GM08714 (cell line): Measurements from ENCODE around the gene STARD4.

Source experiments
- H3K4me3 ChIP-seq: fragments of 200-500 bp; sonication (Bioruptor generic); 2 replicates; pipeline ENCODE4 v1.5.1; 2014; ENCODE audit warnings: mild to moderate bottlenecking, low read length, inconsistent platforms
- ZNF274 ChIP-seq: IDR thresholded peaks from 2 replicates; pipeline ENCODE4 v1.6.1; 2012; ENCODE audit warnings: mild to moderate bottlenecking, low read depth, low read length

The STARD4 gene

DNA sequence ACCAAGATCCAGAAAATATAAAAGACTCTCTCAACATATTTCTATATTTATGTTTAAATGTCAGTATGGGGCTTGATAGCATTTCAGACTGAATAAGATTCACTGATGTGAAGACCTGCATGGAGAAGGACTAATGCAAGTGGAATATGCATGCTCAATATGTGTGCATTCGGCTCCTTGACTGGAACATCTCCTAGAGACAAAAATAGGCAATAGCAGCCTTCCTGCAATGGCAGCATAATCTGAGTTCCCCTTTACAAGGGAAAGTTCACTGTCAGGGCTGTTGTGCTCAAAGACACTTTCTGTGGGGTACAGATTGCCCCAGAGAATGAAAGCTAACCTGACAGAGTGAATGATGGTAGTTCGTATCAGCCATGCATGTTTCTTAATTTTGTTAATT is 42.4 kb downstream of the STARD4 start:
- H3K4me3 ChIP-seq: no peak overlapping the region
- TF ChIP-seq ZNF274: no peak

DNA sequence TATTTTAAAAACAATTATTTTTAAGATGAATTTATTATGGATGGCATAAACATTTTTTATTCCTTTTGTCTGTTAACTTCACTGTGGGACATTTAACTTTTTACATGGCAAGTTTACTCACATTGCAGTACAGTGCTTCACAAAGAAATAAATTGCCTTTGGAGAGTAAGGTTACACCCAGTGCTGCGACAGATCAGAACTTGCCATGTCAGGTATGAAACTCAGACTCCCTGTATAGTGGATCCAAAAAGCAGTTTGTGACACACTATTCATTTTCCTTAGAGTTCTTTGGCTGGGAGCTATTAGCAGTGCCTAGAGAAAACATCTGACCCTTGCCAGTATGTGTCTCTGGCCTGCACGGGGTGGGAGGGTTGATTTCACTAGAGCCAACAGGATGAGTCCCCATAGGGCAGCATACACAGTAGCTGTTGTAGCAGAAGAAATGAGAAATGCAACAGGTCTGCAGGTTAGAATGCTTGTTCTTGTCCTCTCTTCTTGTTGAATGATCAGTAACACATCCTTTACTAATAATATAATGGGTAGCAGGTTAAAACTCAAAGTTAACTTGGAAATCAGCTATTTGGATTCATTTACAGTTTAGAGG is 42.9 kb downstream of the STARD4 start:
- no peak overlapping the region for H3K4me3 ChIP-seq
- no peak for TF ChIP-seq ZNF274

DNA sequence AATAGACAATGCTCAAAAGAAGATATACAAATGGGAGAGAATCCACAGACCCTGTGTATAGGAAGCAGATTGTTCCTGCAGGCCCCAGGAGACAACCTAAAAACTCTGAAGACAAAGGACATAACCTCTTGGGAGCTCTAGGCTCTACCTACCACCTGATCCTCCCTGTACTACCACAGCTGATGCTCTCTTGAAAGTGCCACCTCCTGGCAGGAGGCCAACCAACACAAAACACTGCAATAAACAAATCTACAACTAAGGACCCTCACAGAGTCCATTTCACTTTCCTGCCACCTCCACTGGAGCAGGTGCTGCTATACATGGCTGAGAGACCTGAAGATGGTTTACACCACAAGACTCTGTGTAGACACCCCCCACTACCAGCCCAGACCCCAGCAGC is 49.0 kb downstream of the STARD4 start:
- no peak overlapping the region for H3K4me3 ChIP-seq
- no peak for TF ChIP-seq ZNF274

DNA sequence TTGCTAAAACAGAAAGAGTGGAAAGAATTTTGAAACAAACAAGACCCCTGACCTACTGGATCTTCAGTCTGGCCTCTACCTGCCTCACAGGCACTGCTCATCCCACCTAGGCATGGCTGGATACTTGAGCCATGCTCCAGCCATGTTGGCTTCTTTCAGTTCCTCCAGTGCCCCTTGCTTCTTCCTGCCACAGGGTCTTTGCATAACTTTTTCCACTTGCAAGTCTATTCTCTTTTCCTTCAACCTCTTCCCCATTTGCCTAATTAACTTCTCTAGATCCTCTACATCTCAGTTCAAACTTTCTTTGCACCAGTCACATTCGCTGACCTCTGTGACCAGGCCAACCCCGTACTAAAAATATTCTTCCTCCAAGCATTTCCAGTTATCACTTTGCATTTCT is 50.4 kb downstream of the STARD4 start:
- no peak overlapping the region for H3K4me3 ChIP-seq
- TF ChIP-seq ZNF274: no peak

DNA sequence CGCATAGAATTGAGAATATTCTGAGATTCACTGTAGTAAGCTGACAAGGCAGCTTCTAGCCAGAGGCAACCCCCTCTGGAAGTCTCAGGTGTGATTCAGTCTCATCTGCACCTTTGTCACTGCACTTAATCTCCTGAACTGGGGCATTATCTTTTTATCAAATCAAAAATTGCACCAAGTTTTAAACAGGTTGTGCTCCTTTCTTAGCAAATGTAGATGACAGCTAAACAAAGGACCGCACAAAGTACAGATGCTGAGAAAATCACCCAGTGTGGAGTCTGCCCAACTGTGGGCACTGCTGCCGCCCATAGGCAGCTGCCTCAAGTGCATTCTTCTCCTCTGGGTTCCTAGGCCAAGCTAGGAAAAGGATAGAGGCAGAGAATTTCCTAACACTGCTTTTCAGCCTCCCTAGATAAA is 51.1 kb downstream of the STARD4 start:
- no peak overlapping the region for H3K4me3 ChIP-seq
- TF ChIP-seq ZNF274: no peak

DNA sequence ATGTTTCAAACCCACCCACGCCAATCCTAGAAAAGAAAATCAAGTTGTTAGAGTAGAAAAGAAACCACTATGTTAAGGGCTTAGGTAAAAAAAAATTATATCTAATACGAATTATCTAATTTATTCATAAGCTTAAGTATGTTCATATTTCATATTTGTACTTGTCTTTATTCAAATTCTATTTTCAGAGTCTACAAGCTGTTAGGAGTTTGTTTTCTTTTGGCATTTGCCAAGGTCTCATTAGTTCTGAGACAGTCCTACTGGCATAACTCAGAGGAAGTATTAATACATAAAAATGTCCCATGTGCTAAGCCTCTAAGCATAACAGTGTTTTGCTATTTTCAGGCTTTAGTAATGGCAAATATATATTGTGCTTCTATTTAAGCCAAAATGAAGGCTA is 57.6 kb downstream of the STARD4 start:
- H3K4me3 ChIP-seq: no peak overlapping the region
- TF ChIP-seq ZNF274: no peak

DNA sequence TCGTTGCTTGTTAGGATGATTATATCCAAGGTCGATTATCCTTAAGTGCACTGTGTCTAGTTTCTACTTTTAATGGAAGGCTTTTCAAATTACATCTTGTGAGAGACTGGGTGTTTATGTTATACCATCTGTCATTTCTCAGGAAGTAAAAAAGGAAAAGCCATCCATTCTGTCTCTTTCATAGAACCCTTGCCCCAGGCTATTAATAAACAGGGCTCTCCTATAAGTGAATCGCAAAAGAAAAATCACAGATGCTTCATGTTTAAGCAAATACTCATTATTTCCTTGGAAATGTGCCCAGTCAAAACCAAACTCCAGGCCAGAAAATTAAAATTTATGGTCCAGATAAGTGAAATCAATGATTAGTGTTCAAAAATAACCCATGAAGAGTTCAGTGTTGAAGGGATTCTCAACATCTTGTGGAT is 58.1 kb downstream of the STARD4 start:
- H3K4me3 ChIP-seq: no peak overlapping the region
- no peak for TF ChIP-seq ZNF274

DNA sequence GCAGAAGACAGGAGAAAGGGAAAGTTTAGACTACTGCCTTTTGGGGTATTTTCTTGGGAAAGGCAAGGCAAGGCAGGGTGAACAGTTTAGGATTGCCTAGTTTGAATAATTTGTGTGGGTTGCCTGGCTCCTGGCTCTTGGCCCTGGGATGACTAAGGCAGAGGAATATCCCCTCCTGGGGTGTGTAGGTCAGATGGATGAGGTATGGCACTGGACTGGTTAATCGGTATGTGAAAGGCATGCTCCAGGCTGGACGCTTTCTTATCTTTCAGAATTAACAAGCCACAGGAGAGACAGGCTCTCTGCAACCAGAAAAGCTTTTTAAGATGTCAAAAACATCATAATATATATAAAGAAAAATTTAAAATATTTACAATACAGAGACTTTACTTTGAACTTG is 58.6 kb downstream of the STARD4 start:
- H3K4me3 ChIP-seq: no peak overlapping the region
- TF ChIP-seq ZNF274: no peak

DNA sequence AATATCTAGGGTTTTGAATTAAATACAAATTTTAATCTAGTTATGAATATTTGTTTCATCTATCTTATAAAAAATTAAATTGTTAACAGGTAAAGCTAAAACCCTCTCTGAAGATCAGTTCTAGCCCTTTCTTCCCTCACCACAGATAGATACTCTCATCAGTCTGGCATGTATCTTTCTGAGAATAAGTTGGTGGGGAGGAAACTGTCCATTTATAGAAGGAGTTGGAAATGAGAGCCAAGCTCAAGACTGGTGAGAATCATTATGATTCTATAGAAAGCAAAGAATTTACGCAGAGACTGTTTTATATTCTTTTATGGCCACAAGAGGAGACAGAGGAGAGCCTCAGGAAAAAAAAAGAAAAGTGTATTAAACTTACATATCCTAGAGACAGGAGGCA is 59.0 kb downstream of the STARD4 start:
- no peak for TF ChIP-seq ZNF274
- H3K4me3 ChIP-seq: no peak overlapping the region

DNA sequence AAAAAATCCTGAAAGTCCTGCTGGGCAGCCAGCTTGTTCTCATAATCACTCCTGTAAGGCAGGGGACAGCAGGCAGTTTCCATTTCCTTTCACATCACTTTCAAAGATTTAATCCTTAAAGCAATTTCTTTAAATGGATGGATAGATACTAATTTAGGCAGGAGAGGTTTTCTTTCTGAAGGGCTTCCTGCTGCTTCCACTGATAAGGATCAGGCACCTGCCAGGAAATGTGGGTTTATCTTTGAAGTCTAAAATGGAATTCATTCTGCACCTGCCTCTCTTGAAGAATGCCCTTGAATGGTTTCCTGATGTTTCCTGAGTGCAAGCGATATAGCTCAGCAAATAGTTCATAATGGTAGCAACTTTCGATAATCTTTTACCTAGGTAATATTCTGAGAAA is 64.5 kb downstream of the STARD4 start:
- TF ChIP-seq ZNF274: no peak
- H3K4me3 ChIP-seq: no peak overlapping the region

DNA sequence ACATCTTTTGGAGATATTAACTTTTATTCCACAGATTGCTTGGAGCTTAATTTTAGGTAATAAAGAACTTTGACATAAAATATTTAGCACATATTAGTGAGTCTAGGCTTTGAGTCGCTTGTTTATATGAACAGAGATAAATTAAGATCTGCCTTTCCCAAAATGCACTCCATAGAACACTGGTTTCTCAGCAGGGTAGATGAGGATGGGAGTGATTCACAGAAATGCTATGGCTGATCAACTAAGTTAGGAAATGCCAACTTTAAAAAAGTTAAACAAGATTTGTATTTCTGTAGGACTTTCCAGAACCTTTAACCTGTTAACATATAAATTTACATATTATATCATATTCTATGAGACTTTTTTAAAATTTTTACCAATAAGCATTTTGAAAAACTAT is 65.2 kb downstream of the STARD4 start:
- H3K4me3 ChIP-seq: no peak overlapping the region
- no peak for TF ChIP-seq ZNF274
